MM.1S (cell line): ENCODE results near the gene ARHGAP30.

Experiments used
- DNase-seq: peaks from one replicate; pipeline ENCODE4 v3.0.0-alpha.2; 2015
- H2AFZ ChIP-seq: fragments of 300-600 bp; sonication (generic); 2 replicates; pipeline ENCODE4 v1.6.0; 2016; ENCODE audit warnings: antibody characterized with exemption, low read length
- H3F3A ChIP-seq: fragments of 300-600 bp; sonication (generic); 2 replicates; pipeline ENCODE4 v1.6.1; 2016; ENCODE audit warnings: mild to moderate bottlenecking, antibody characterized with exemption, low read length, moderate library complexity, mixed read lengths; ENCODE audit not compliant: insufficient read depth
- H3K27ac ChIP-seq: fragments of 300-600 bp; sonication (generic); 2 replicates; pipeline ENCODE4 v1.5.1; 2016; ENCODE audit warnings: mild to moderate bottlenecking, low read length
- H3K27me3 ChIP-seq: fragments of 300-600 bp; sonication (generic); replicated peaks from 2 replicates; pipeline ENCODE4 v1.6.0; 2016; ENCODE audit warnings: low read length; ENCODE audit not compliant: insufficient read depth
- H3K36me3 ChIP-seq: fragments of 300-600 bp; sonication (generic); replicated peaks from 2 replicates; pipeline ENCODE4 v1.6.1; 2016; ENCODE audit warnings: mild to moderate bottlenecking, low read length, mixed read lengths; ENCODE audit not compliant: insufficient read depth
- H3K4me1 ChIP-seq: fragments of 300-600 bp; sonication (generic); 2 replicates; pipeline ENCODE4 v1.6.1; 2016; ENCODE audit warnings: low read length, mixed read lengths
- H3K4me2 ChIP-seq: fragments of 300-600 bp; sonication (generic); 2 replicates; pipeline ENCODE4 v1.6.0; 2016; ENCODE audit warnings: low read depth, low read length
- H3K4me3 ChIP-seq: fragments of 300-600 bp; sonication (generic); 2 replicates; pipeline ENCODE4 v1.5.1; 2016; ENCODE audit warnings: low read length, mixed read lengths
- H3K79me2 ChIP-seq: fragments of 300-600 bp; sonication (generic); 2 replicates; pipeline ENCODE4 v1.6.1; 2016; ENCODE audit warnings: mixed run types, low read length, mixed read lengths
- H3K9ac ChIP-seq: fragments of 300-600 bp; sonication (generic); 2 replicates; pipeline ENCODE4 v1.6.1; 2016; ENCODE audit warnings: low read length, mixed read lengths
- H3K9me2 ChIP-seq: fragments of 300-600 bp; sonication (generic); replicated peaks from 2 replicates; pipeline ENCODE4 v1.6.1; 2016; ENCODE audit warnings: mild to moderate bottlenecking, low read length, mixed read lengths; ENCODE audit not compliant: insufficient read depth
- H3K9me3 ChIP-seq: fragments of 300-600 bp; sonication (generic); replicated peaks from 2 replicates; pipeline ENCODE4 v1.6.1; 2016; ENCODE audit warnings: mild to moderate bottlenecking, low read length, mixed read lengths; ENCODE audit not compliant: insufficient read depth
- H4K20me1 ChIP-seq: fragments of 300-600 bp; sonication (generic); 2 replicates; pipeline ENCODE4 v1.6.1; 2016; ENCODE audit warnings: mild to moderate bottlenecking, low read length, moderate library complexity, mixed read lengths; ENCODE audit not compliant: insufficient read depth
- CTCF ChIP-seq: fragments of 300-600 bp; sonication (generic); IDR thresholded peaks from 2 replicates; pipeline ENCODE4 v1.5.1; 2016; ENCODE audit warnings: antibody characterized with exemption, low read length, mixed read lengths
- EZH2 ChIP-seq: fragments of 300-600 bp; sonication (generic); optimal IDR thresholded peaks from 2 replicates; pipeline ENCODE3; 2017; ENCODE audit warnings: low read depth, mild to moderate bottlenecking, antibody characterized with exemption, low read length, mixed read lengths
- EZH2phosphoT487 ChIP-seq: fragments of 300-600 bp; sonication (generic); IDR thresholded peaks from 2 replicates; pipeline ENCODE4 v1.6.1; 2018; ENCODE audit warnings: antibody characterized with exemption, low read length

Gene ARHGAP30

GRCh38 chr1:161096530-161096929 lies 26.8 kb upstream of the ARHGAP30 start:
- H3K9me3 ChIP-seq: no peaks in the 10 kb centered on the region
- no peaks in the 10 kb centered on the region for H4K20me1 ChIP-seq
- H2AFZ ChIP-seq: no peak overlapping the region
- no peak overlapping the region for H3K4me3 ChIP-seq
- H3K79me2 ChIP-seq: no peaks in the 10 kb centered on the region
- peaks cover 26% of the 10 kb centered on the region for H3F3A ChIP-seq
- no peak overlapping the region for H3K4me2 ChIP-seq
- H3K27me3 ChIP-seq: no peaks in the 10 kb centered on the region
- H3K9ac ChIP-seq: no peak overlapping the region
- no peak overlapping the region for H3K27ac ChIP-seq
- no peaks in the 10 kb centered on the region for H3K9me2 ChIP-seq
- H3K4me1 ChIP-seq: peaks cover 14% of the 10 kb centered on the region
- no peak for DNase-seq
- no peaks in the 10 kb centered on the region for H3K36me3 ChIP-seq
- no peak for TF ChIP-seq EZH2phosphoT487
- no peak for TF ChIP-seq CTCF

GRCh38 chr1:161096015-161096414 lies 26.3 kb upstream of the ARHGAP30 start:
- no peaks in the 10 kb centered on the region for H3K36me3 ChIP-seq
- DNase-seq: no peak
- peaks cover 26% of the 10 kb centered on the region for H3F3A ChIP-seq
- TF ChIP-seq EZH2phosphoT487 (no peak), EZH2 (no peak), CTCF (no peak)
- no peak overlapping the region for H3K9ac ChIP-seq
- no peaks in the 10 kb centered on the region for H3K79me2 ChIP-seq
- H2AFZ ChIP-seq: no peak overlapping the region
- H3K9me3 ChIP-seq: no peaks in the 10 kb centered on the region
- H3K4me1 ChIP-seq: peaks cover 14% of the 10 kb centered on the region
- no peaks in the 10 kb centered on the region for H3K9me2 ChIP-seq
- no peaks in the 10 kb centered on the region for H4K20me1 ChIP-seq
- no peak overlapping the region for H3K27ac ChIP-seq
- H3K4me3 ChIP-seq: no peak overlapping the region
- H3K27me3 ChIP-seq: no peaks in the 10 kb centered on the region
- H3K4me2 ChIP-seq: no peak overlapping the region

- no peak for TF ChIP-seq EZH2phosphoT487
- TF ChIP-seq EZH2: no peak
- TF ChIP-seq CTCF: no peak
- H3K4me2 ChIP-seq: no peak overlapping the region
- no peaks in the 10 kb centered on the region for H4K20me1 ChIP-seq
- no peaks in the 10 kb centered on the region for H3K36me3 ChIP-seq
- H3K27ac ChIP-seq: no peak overlapping the region
- H3K79me2 ChIP-seq: no peaks in the 10 kb centered on the region
- no peaks in the 10 kb centered on the region for H3K9me2 ChIP-seq
- H3K4me3 ChIP-seq: no peak overlapping the region
- DNase-seq: no peak
- no peak overlapping the region for H2AFZ ChIP-seq
- peaks cover 24% of the 10 kb centered on the region for H3F3A ChIP-seq
- no peaks in the 10 kb centered on the region for H3K9me3 ChIP-seq
- H3K9ac ChIP-seq: no peak overlapping the region
- H3K27me3 ChIP-seq: no peaks in the 10 kb centered on the region
- H3K4me1 ChIP-seq: peaks cover 14% of the 10 kb centered on the region
Measured at GRCh38 chr1:161095230-161095629, 25.5 kb upstream of the ARHGAP30 start.

- TF ChIP-seq EZH2: no peak
- TF ChIP-seq EZH2phosphoT487: no peak
- TF ChIP-seq CTCF: no peak
- Histone ChIP-seq H3K79me2 (no peaks in the 10 kb centered on the region), H3K4me2 (no peak overlapping the region), H3K9me3 (no peaks in the 10 kb centered on the region), H3K27me3 (no peaks in the 10 kb centered on the region), H3K9ac (no peak overlapping the region), H3K4me1 (peaks cover 14% of the 10 kb centered on the region), H3F3A (peaks cover 16% of the 10 kb centered on the region), H3K9me2 (no peaks in the 10 kb centered on the region), H4K20me1 (no peaks in the 10 kb centered on the region), H2AFZ (no peak overlapping the region), H3K27ac (no peak overlapping the region), H3K36me3 (no peaks in the 10 kb centered on the region), H3K4me3 (no peak overlapping the region)
- DNase-seq: no peak
Measured at GRCh38 chr1:161094481-161094880, 24.8 kb upstream of the ARHGAP30 start.
